HEK293 (cell line): ENCODE data around the gene XBP1.

Experiments
- ATF2 ChIP-seq: fragments of 450-650 bp; formaldehyde crosslinking; IDR thresholded peaks from 2 replicates; pipeline ENCODE4 v1.5.1; 2016; ENCODE audit warnings: missing biosample characterization, missing genetic modification characterization, low read depth
- CTCF ChIP-seq: fragments of 450-650 bp; formaldehyde crosslinking; IDR thresholded peaks from 2 replicates; pipeline ENCODE4 v1.5.1; 2016; ENCODE audit warnings: missing biosample characterization, missing genetic modification characterization
- HIC1 ChIP-seq: fragments of 450-650 bp; formaldehyde crosslinking; IDR thresholded peaks from 2 replicates; pipeline ENCODE4 v1.5.1; 2016; ENCODE audit warnings: missing biosample characterization, missing genetic modification characterization
- MYNN ChIP-seq: fragments of 450-650 bp; formaldehyde crosslinking; IDR thresholded peaks from 2 replicates; pipeline ENCODE4 v1.5.1; 2016; ENCODE audit warnings: missing biosample characterization, missing genetic modification characterization, borderline replicate concordance
- PRDM10 ChIP-seq: fragments of 450-650 bp; formaldehyde crosslinking; IDR thresholded peaks from 2 replicates; pipeline ENCODE4 v1.5.1; 2016; ENCODE audit warnings: missing biosample characterization, missing genetic modification characterization
- ZNF132 ChIP-seq: fragments of 450-650 bp; formaldehyde crosslinking; IDR thresholded peaks from 2 replicates; pipeline ENCODE4 v1.5.1; 2017; ENCODE audit warnings: missing biosample characterization, missing genetic modification characterization, borderline replicate concordance
- ZNF169 ChIP-seq: fragments of 450-650 bp; formaldehyde crosslinking; IDR thresholded peaks from 2 replicates; pipeline ENCODE4 v1.5.1; 2016; ENCODE audit warnings: missing biosample characterization, missing genetic modification characterization
- ZNF24 ChIP-seq: fragments of 450-650 bp; formaldehyde crosslinking; IDR thresholded peaks from 2 replicates; pipeline ENCODE4 v1.5.1; 2016; ENCODE audit warnings: missing biosample characterization, missing genetic modification characterization
- ZNF626 ChIP-seq: fragments of 450-650 bp; sonication (Bioruptor Pico); formaldehyde crosslinking; IDR thresholded peaks from 2 replicates; pipeline ENCODE4 v1.5.1; 2018; ENCODE audit warnings: missing biosample characterization, missing genetic modification characterization, inconsistent platforms
- TF ChIP-seq, protein P1 (sequence below): fragments of 450-650 bp; formaldehyde crosslinking; IDR thresholded peaks from 2 replicates; pipeline ENCODE4 v1.5.1; 2016; ENCODE audit warnings: missing biosample characterization, missing genetic modification characterization, borderline replicate concordance

DNA sequence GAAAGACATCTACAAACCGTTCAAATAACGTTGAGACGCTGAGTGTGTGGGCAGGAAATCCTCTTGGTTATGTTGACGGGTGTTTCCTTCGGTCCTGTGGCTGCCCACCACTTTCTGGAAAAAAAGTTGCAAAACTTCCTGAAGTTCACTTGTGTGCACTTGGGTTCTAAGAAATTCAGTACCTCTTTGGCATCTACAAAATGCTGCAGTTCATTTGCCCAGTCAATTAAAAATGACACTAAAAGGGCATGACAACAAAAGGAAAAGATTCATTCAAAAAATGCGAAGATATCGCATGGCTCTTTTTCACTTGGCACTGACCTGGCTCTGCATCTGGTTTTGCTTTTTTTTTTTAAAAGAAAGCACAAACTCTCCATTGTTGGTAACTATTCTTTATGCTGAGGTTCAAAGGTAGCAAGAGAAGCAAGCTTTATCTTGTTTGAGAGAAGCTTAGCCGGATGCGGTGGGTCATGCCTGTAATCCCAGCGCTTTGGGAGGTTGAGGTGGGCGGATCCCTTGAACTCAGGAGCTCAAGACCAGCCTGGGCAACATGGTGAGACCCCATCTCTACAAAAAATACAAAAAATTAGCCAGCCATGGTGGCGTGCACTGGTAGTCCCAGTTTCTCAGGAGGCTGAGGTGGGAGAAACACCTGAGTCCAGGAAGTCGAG, 10.6 kb upstream of the XBP1 start:
- TF ChIP-seq, protein P1, sequence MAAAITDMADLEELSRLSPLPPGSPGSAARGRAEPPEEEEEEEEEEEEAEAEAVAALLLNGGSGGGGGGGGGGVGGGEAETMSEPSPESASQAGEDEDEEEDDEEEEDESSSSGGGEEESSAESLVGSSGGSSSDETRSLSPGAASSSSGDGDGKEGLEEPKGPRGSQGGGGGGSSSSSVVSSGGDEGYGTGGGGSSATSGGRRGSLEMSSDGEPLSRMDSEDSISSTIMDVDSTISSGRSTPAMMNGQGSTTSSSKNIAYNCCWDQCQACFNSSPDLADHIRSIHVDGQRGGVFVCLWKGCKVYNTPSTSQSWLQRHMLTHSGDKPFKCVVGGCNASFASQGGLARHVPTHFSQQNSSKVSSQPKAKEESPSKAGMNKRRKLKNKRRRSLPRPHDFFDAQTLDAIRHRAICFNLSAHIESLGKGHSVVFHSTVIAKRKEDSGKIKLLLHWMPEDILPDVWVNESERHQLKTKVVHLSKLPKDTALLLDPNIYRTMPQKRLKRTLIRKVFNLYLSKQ (tag by site-specific recombination): no peak
- TF ChIP-seq CTCF (tag by site-specific recombination) (no peak), HIC1 (tag by site-specific recombination) (no peak), ZNF132 (tag by site-specific recombination) (no peak), ZNF626 (tag by site-specific recombination) (no peak), ZNF169 (tag by site-specific recombination) (no peak), MYNN (tag by site-specific recombination) (no peak), ATF2 (tag by site-specific recombination) (no peak), ZNF24 (tag by site-specific recombination) (no peak), PRDM10 (no peak)
